Inflammatory macrophage (primary cell): ENCODE measurements around the gene VPS8.

Experiments used
- DNase-seq, 2 donors: peaks; one replicate each; pipeline ENCODE4 v3.0.0-alpha.2; 2020 to 2022
- total RNA-seq, 18 experiments: gene quantifications; one replicate each; lab custom pipeline; 2026; ENCODE audit warnings: mixed read lengths in 6 of 18, inconsistent platforms in 2 of 18; lab: John Stamatoyannopoulos, UW

The VPS8 gene
- total RNA-seq: 36.8 to 150 (median 97.9) reads per million in 18 experiments

DNA sequence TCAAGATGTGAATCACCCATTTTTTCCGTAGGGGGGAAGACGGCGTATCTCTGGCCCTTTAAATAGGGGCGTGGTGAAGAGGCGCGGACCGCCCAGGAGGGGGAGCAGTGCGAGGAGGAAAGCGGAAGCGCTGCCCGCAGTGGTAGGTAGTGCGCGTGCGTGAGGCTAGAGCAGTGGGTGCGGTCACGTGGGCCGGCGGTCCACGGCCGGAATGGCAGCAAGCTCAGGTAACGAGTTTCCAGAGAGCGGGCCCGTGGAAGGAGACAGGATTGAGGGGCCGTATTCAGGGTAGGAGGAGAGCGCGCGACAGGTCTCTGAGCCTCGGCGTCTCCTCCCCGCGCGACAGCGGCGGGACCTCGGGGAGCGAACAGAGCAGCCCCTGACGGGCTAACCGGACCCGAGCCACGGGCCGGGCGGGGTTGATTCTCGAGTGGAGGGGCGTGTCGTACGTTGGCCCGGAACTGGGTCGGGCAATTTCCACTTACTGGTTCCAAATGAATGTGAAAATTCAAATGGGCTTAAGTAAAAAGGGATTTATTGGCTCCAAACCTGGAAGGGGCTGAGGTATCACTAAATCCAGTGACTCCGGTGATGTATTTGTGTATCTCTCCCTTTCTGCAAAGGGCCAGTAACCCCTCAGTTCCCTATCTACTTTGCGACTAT, at the start of gene VPS8:
Gene VPS8 (plus strand): TSS at position 168 of the 663 bp plus-strand sequence. CDS start 12,467 bp downstream, outside the sequence.
- DNase-seq: peak; percentile 96 to 97

DNA sequence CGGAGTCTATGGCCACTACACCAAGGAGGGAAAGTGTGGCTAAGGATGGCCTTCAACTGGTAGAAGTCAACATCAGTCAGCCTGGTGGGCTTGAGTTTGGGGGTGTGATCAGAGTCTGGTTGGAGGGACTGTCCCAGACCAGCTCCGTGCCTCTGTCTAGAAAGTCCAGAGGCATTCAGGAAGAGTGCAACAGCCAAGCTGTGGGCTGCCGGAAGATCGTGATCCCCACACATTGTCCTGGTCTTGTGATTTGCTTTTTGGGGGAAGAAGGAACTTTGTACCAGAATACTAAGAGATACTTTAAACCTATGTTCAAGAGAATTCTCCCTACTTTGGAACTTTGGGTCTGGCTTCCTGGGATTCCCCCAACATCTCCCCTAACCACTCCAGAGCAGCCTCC, 47.8 kb upstream of the VPS8 start:
- DNase-seq: peak in 1 of 2 donors; percentile 34

DNA sequence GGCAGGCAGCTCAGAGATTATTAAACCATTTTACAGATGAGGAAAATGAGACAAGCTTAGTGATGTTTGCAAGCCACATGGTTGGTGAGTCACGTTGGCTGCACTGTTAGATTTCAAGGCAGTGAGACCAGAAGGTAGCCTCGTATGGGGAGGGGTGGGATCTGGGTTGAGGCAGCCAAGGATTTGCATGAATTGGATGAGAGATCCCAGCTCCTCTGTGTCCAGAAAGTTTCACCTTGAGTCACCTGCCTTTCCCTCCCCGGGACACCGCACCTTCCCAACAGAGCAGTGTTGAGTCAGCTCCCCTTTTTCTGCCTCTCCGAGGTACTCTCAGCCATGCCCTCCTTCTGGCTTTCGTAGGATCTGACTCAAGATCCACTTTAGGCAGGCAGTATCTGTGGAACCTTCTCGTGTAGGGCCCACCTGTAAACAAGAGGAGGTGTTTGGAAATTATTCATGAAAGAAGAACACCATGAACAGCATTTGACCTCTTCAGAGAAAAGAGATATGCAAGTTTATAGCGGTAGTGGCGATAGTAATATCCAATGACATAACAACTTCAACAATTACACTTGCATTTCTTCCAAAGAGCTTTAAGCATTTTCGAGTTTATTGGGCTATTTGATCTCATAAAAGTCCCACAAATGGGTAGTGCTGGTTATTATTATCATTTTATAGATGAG, 46.8 kb upstream of the VPS8 start:
- DNase-seq: no peak

DNA sequence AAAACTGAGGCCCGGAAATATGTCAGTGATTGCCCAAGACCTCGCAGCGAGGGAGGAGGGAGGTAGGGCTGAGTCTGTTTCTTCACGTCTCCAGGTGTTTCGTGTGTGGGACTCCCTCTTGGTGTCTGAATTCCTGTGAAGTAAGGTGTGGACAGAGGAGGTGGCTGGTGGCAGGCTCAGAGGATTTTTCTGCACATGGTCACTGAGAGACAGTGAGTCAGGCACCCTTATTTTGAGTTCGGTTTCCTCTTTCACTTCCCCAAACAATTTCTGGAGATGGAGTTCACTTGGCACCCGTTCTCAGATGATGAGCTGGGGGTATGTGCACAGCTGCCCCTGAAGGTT, 46.3 kb upstream of the VPS8 start:
- peak; percentile 79 for DNase-seq

DNA sequence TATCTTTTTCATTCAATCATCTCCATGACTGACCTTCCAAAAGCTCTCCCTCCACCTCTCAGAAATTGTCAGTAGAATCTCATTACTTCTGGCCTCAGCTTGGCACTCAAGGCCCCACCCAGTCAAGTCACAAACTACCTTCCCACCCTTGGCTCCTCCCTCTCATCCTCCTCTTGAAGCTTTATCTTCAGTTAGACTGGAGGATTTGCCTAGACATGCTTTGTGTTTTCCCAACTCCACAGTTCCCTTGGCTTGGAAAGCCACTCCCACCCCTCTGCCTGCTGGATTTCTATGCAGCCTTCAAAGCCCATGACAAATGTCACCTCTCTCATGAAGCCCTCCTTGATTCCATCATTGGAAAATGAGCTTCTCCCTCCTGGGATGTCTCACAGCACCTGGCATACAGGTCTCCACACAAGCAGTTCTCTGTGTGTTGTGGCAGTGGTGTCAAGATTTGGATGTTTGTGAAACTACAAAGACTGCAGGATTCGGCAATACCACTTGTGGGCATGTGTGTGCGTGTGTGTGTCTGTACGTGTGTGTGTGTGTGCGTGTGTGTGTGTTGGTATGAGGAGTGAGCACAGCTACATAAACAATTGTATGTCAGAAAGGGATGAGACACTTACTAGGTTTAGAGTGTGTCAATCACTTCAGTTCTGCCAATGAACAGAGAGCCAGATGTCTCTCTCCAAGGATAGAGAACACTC, 45.3 kb upstream of the VPS8 start:
- no peak for DNase-seq

GRCh38 chr3:184767377-184767776, 44.6 kb upstream of the VPS8 start:
- no peak for DNase-seq

DNA sequence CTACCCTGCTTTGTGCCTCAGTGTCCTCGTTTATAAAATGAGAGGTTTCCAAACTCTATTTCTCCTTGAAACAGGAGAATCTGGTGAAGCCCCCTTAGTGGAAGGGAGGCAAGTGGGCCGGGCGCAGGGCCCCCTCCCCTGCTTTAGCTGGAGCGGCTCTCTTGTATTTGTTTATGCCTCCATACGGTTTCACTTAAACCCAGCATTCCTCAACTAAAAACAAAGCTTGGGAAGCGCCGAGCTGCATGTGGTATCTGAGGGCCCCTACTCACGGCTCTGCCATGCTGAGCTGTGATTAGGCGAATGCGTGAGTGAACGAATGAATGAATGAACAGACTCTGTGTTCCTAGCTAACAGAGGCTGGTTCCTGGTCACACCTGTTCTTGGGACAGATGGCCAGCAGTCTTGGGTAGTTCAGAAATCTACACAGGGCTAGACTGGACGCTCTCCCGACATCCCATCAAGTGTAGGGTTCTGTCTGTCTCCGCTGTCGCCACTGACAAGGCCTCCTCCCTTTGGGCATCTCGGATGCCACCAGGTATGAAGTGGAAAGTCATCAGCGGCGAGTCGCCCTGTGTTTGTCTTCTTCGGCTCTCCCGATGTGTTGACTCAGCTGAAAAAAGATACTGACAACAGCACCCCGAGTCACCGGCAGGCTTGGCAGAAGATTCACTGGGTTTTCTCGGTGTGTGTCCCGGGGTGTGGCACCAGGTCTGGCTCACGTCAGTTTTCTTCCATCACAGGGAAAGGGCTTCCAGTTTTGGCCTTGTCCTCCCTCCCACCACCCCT, 42.4 kb upstream of the VPS8 start:
- no peak for DNase-seq

- DNase-seq: no peak
Observed at GRCh38 chr3:184770541-184770940, 41.4 kb upstream of the VPS8 start.

- no peak for DNase-seq
Observed at GRCh38 chr3:184771301-184772127, 40.5 kb upstream of the VPS8 start.

DNA sequence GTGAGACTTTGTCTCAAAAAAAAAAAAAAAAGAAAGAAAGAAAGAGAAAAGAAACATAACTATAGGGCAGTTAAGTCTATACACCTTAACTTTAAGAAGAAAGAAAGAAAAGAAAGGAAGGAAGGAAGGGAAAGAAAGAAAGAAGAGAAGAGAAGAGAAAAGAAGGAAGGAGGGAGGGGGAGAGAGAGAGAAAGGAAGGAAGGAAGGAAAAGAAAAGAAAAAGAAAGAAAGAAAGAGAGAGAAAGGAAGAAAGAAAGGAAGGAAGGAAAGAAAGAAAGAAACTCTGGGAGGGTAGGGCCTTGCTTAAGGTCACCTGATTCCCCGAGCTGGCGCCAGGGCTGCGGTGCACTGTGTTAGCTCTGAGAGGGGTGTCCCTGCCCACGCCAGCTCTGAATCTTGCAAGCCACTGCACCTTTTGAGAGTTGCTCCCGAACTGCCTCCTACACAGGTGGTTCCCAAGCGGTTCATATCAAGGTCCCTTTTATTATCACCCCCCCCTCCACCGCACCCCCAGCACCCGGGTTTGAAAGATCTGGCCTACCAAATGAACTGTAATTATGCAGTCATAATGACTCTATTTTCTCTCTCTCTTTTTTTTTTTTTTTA, 39.2 kb upstream of the VPS8 start:
- DNase-seq: no peak

GRCh38 chr3:184773283-184774186, 38.4 kb upstream of the VPS8 start:
- no peak for DNase-seq

- DNase-seq: no peak
Observed at GRCh38 chr3:184776916-184777315, 35.0 kb upstream of the VPS8 start.

- peak; percentile 88 to 93 for DNase-seq
Observed at GRCh38 chr3:184777566-184778356, 34.2 kb upstream of the VPS8 start.

- DNase-seq: no peak
Observed at GRCh38 chr3:184778426-184779332, 33.3 kb upstream of the VPS8 start.

- no peak for DNase-seq
Observed at GRCh38 chr3:184780981-184781515, 30.9 kb upstream of the VPS8 start.

- no peak for DNase-seq
Observed at GRCh38 chr3:184781801-184782200, 30.2 kb upstream of the VPS8 start.

GRCh38 chr3:184783319-184783718, 28.6 kb upstream of the VPS8 start:
- DNase-seq: no peak
